CMK (cell line): ENCODE results near the gene TMEM247.

ENCODE experiments used
- DNase-seq: peaks from one replicate; pipeline ENCODE4 v3.0.0-alpha.2; 2010; ENCODE audit warnings: low read depth

Gene TMEM247

GRCh38 chr2:46489423-46490174 is 10.2 kb downstream of the TMEM247 start:
- no peak for DNase-seq

GRCh38 chr2:46490521-46491141 is 11.3 kb downstream of the TMEM247 start:
- no peak for DNase-seq

- no peak for DNase-seq
Observed at GRCh38 chr2:46492301-46492700, 12.9 kb downstream of the TMEM247 start.

GRCh38 chr2:46493241-46493970 is 14.0 kb downstream of the TMEM247 start:
- no peak for DNase-seq

- DNase-seq: no peak
Observed at GRCh38 chr2:46493971-46494250, 14.5 kb downstream of the TMEM247 start.

GRCh38 chr2:46494596-46494995 is 15.2 kb downstream of the TMEM247 start:
- DNase-seq: no peak

- DNase-seq: no peak
Observed at GRCh38 chr2:46495231-46496030, 16.1 kb downstream of the TMEM247 start.

- DNase-seq: no peak
Observed at GRCh38 chr2:46497766-46498165, 18.4 kb downstream of the TMEM247 start.

- no peak for DNase-seq
Observed at GRCh38 chr2:46498681-46499080, 19.3 kb downstream of the TMEM247 start.

GRCh38 chr2:46499392-46499785 is 20.0 kb downstream of the TMEM247 start:
- no peak for DNase-seq

GRCh38 chr2:46500801-46501200 is 21.4 kb downstream of the TMEM247 start:
- no peak for DNase-seq

- DNase-seq: no peak
Observed at GRCh38 chr2:46502291-46502885, 23.0 kb downstream of the TMEM247 start.

- no peak for DNase-seq
Observed at GRCh38 chr2:46503686-46504085, 24.3 kb downstream of the TMEM247 start.

- DNase-seq: no peak
Observed at GRCh38 chr2:46504221-46504620, 24.9 kb downstream of the TMEM247 start.

GRCh38 chr2:46504685-46505471 is 25.5 kb downstream of the TMEM247 start:
- DNase-seq: no peak

GRCh38 chr2:46505472-46505783 is 26.1 kb downstream of the TMEM247 start:
- DNase-seq: no peak

- no peak for DNase-seq
Observed at GRCh38 chr2:46506131-46506706, 26.9 kb downstream of the TMEM247 start.

GRCh38 chr2:46508312-46508711 is 28.9 kb downstream of the TMEM247 start:
- DNase-seq: no peak

GRCh38 chr2:46508759-46509158 is 29.4 kb downstream of the TMEM247 start:
- no peak for DNase-seq

GRCh38 chr2:46509804-46510203 is 30.4 kb downstream of the TMEM247 start:
- DNase-seq: no peak

- no peak for DNase-seq
Observed at GRCh38 chr2:46510598-46511177, 31.3 kb downstream of the TMEM247 start.
